ENCODE results near the gene PRPSAP1.
"Not testable (repeated sequence)": the region's sequence is repeated elsewhere in the genome, so short reads cannot be mapped to it uniquely, and the experiment has no call there.

PRPSAP1 gene

GRCh38 chr17:76359776-76360175 lies 6.1 kb upstream of the PRPSAP1 start:
- not testable (repeated sequence) for DNase-seq

- DNase-seq: no peak
Observed at GRCh38 chr17:76359375-76359774, 5.7 kb upstream of the PRPSAP1 start.

GRCh38 chr17:76357597-76358158 lies 4.0 kb upstream of the PRPSAP1 start:
- no peak for DNase-seq

GRCh38 chr17:76356803-76357456 lies 3.2 kb upstream of the PRPSAP1 start:
- DNase-seq: no peak

- no peak for DNase-seq
Observed at GRCh38 chr17:76354747-76355310, 1.1 kb upstream of the PRPSAP1 start.

- DNase-seq: no peak
Observed at GRCh38 chr17:76354317-76354729, 607 bp upstream of the PRPSAP1 start.

GRCh38 chr17:76353004-76353598 lies 615 bp downstream of the PRPSAP1 start:
- DNase-seq: peak; percentile 0

GRCh38 chr17:76351526-76352071 lies 2.1 kb downstream of the PRPSAP1 start:
- no peak for DNase-seq

- DNase-seq: no peak
Observed at GRCh38 chr17:76350463-76350862, 3.3 kb downstream of the PRPSAP1 start.

GRCh38 chr17:76346936-76347335 lies 6.8 kb downstream of the PRPSAP1 start:
- DNase-seq: not testable (repeated sequence)

- DNase-seq: no peak
Observed at GRCh38 chr17:76345377-76345974, 8.2 kb downstream of the PRPSAP1 start.

- no peak for DNase-seq
Observed at GRCh38 chr17:76343106-76343505, 10.6 kb downstream of the PRPSAP1 start.

GRCh38 chr17:76341301-76341700 lies 12.4 kb downstream of the PRPSAP1 start:
- DNase-seq: no peak

GRCh38 chr17:76337413-76337777 lies 16.3 kb downstream of the PRPSAP1 start:
- DNase-seq: no peak

- DNase-seq: no peak
Observed at GRCh38 chr17:76336756-76337412, 16.8 kb downstream of the PRPSAP1 start.

- no peak for DNase-seq
Observed at GRCh38 chr17:76335716-76336381, 17.9 kb downstream of the PRPSAP1 start.

- no peak for DNase-seq
Observed at GRCh38 chr17:76333673-76334505, 19.8 kb downstream of the PRPSAP1 start.

GRCh38 chr17:76331083-76331482 lies 22.6 kb downstream of the PRPSAP1 start:
- DNase-seq: no peak

- no peak for DNase-seq
Observed at GRCh38 chr17:76329664-76330063, 24.1 kb downstream of the PRPSAP1 start.

GRCh38 chr17:76327696-76328095 lies 26.0 kb downstream of the PRPSAP1 start:
- DNase-seq: peak; percentile 9

- no peak for DNase-seq
Observed at GRCh38 chr17:76326306-76326705, 27.4 kb downstream of the PRPSAP1 start.
